Thoracic aorta (tissue), 2 donors: ENCODE data around the gene MRM2. TPM values are rescaled to one million over a fixed set of nuclear protein-coding genes. Genes with fewer than 3 reads are reported as not detected.

ENCODE experiments used
- ATAC-seq: fragments of 150-250 bp; one replicate; pipeline ENCODE4 v1.8.0; 2017; ENCODE audit warnings: low read depth; ENCODE audit not compliant: insufficient number of reproducible peaks, low FRiP score
- DNase-seq: peaks from one replicate; pipeline ENCODE4 v3.0.0-alpha.2; 2020; ENCODE audit warnings: low spot score
- H3K27ac ChIP-seq, 2 donors: fragments of 200-600 bp; sonication (generic); 1 replicate in 1 of 2; 2 replicates in 1 of 2; pipeline ENCODE4 v1.5.1; 2016; ENCODE audit warnings: mild to moderate bottlenecking in 2 of 2, moderate library complexity in 2 of 2
- H3K27me3 ChIP-seq: fragments of 200-600 bp; sonication (generic); replicated peaks from 2 replicates; pipeline ENCODE4 v1.6.0; 2016; ENCODE audit warnings: mild to moderate bottlenecking; ENCODE audit not compliant: insufficient read depth
- H3K36me3 ChIP-seq: fragments of 200-600 bp; sonication (generic); one replicate; pipeline ENCODE4 v1.5.1; 2016
- H3K4me1 ChIP-seq, 2 donors: fragments of 200-600 bp; sonication (generic); 1 replicate in 1 of 2; 2 replicates in 1 of 2; pipeline versions ENCODE4 v1.5.1 to v1.6.0; 2016; ENCODE audit warnings: low read depth in 2 of 2, mild to moderate bottlenecking in 1 of 2; ENCODE audit not compliant: control insufficient read depth in 1 of 2
- H3K4me3 ChIP-seq: fragments of 200-600 bp; sonication (generic); 2 replicates; pipeline ENCODE4 v1.5.1; 2016; ENCODE audit warnings: mild to moderate bottlenecking
- H3K9me3 ChIP-seq: fragments of 200-600 bp; sonication (generic); 2 replicates; pipeline ENCODE4 v1.5.1; 2016
- CTCF ChIP-seq: fragments of 200-600 bp; sonication (generic); IDR thresholded peaks from one replicate; pipeline ENCODE4 v1.5.1; 2019; ENCODE audit warnings: antibody characterized with exemption
- total RNA-seq, 2 donors: library from RNA; depleted of rRNA; stranded (reverse); fragments of >200 nt; gene quantifications; one replicate each; pipeline versions ENCODE4 v1.1.0 to v1.2.3, GENCODE V29; 2016

MRM2 gene
- total RNA-seq, 2 donors from 2014 or later, result 12.5 to 16.6 TPM

- no peak overlapping the region for H3K27ac ChIP-seq
- ATAC-seq, result no peak
- peaks cover 10% of the 10 kb centered on the region for H3K36me3 ChIP-seq
- TF ChIP-seq CTCF, result no peak
- H3K4me1 ChIP-seq, result peaks cover 8 to 24% of the 10 kb centered on the region in 2 donors
- no peak for DNase-seq
- H3K27me3 ChIP-seq, result no peaks in the 10 kb centered on the region
- no peak overlapping the region for H3K4me3 ChIP-seq
- no peaks in the 10 kb centered on the region for H3K9me3 ChIP-seq
These were observed 36.8 kb downstream of the MRM2 start for GRCh38 chr7:2205036-2205780.

- Histone ChIP-seq H3K27me3 (no peaks in the 10 kb centered on the region), H3K36me3 (peaks cover 13% of the 10 kb centered on the region), H3K4me3 (no peak overlapping the region), H3K9me3 (no peaks in the 10 kb centered on the region), H3K4me1 (peaks cover 8 to 24% of the 10 kb centered on the region in 2 donors), H3K27ac (no peak overlapping the region)
- no peak for DNase-seq
- no peak for TF ChIP-seq CTCF
- ATAC-seq, result no peak
These were observed 37.6 kb downstream of the MRM2 start for GRCh38 chr7:2204446-2204845.

DNA sequence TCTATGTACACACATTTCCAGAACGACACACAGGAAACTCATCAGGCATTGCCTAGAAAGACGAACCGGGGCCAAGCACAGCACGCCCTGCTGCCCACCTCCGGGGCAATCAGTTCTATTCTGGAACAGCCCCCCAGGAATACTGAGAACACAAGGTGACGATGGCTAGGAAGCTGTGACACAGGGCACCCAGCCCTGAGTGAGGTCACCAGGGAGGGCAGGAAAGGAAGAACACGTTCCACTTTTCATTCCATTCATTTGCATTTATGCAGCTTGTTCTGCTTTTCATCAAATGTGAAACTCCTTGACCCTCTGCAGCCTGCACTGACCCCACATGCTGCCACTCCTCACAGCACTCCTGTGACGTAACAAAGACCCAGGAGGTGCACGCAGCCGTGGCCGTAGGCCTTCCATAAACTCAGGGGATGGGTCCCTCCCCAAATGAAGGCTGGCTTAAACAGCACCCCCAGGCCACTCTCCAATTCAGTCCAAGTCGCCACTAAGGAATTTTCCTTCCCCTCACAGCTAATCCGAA lies 38.2 kb downstream of the MRM2 start:
- H3K4me3 ChIP-seq, result no peak overlapping the region
- peaks cover 8 to 24% of the 10 kb centered on the region in 2 donors for H3K4me1 ChIP-seq
- no peak for ATAC-seq
- TF ChIP-seq CTCF, result no peak
- H3K9me3 ChIP-seq, result no peaks in the 10 kb centered on the region
- H3K27me3 ChIP-seq, result no peaks in the 10 kb centered on the region
- no peak overlapping the region for H3K27ac ChIP-seq
- H3K36me3 ChIP-seq, result peaks cover 13% of the 10 kb centered on the region
- no peak for DNase-seq

DNA sequence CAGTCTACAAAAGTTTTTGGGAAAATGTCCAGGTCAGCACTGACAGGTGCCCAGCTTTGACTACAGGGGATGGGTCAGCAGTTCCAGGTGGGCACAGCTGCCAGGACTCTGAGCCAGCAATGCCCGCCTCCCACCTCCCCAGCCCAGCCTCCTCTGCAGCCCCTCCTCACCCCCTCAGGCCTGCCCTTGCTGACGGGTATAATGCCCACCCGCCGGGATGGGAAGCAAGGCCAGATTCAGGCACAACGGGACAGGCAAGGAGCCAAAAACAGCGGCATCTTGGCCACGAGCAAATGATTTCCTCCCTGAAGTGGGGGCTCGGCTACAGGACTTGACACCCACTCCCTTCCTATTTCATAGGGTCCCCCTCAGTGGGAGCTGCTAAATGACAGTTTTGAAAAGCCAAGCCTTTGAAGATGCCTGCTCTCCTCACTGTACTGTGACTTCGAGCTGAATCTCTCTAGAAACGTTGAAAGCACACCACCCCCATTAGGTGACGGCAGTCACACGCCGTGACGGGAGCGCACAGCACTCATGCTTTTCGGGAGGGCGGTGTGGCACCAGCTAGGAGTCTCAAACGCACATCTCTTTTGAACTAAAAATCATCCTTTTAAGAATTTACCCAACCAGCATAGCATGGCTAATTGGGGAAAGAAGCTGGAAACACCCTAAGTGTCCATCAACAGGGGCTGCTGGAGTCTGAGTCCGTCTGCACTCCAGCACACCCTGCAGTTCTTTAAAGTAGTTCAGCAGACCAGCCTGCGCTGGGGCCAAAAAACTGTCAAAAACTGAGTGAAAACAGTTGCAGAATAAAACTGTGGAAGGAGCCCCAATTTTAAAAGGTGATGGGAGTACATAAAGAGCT lies 38.9 kb downstream of the MRM2 start:
- peaks cover 11% of the 10 kb centered on the region for H3K36me3 ChIP-seq

More for the DNA sequence above, 38.9 kb downstream of the MRM2 start:
- DNase-seq (no peak), ATAC-seq (no peak)
- Histone ChIP-seq H3K27ac (no peak overlapping the region), H3K4me1 (peaks cover 8 to 24% of the 10 kb centered on the region in 2 donors), H3K27me3 (no peaks in the 10 kb centered on the region), H3K4me3 (no peak overlapping the region), H3K9me3 (no peaks in the 10 kb centered on the region)
- no peak for TF ChIP-seq CTCF
